Thymus (tissue), 14 donors: Measurements from ENCODE around the gene SLC26A3. TPM values are rescaled to one million over a fixed set of nuclear protein-coding genes. Genes with fewer than 3 reads are reported as not detected.
"Not testable (repeated sequence)": the region's sequence is repeated elsewhere in the genome, so short reads cannot be mapped to it uniquely, and the experiment has no call there.

ENCODE experiments used
- DNase-seq, 9 donors: peaks; one replicate each; pipeline ENCODE4 v3.0.0-alpha.2; 2013; ENCODE audit warnings: low spot score in 9 of 9, low read depth in 6 of 9, missing footprints in 1 of 9
- H3K27ac ChIP-seq, 2 donors: one replicate each; pipeline ENCODE4 v1.5.1; 2013; ENCODE audit warnings: control low read depth in 1 of 2, low read depth in 1 of 2, low read length in 1 of 2, mild to moderate bottlenecking in 1 of 2, moderate library complexity in 1 of 2
- H3K27me3 ChIP-seq, 2 donors: one replicate each; pipeline ENCODE4 v1.5.1; 2013; ENCODE audit warnings: low read length in 1 of 2; ENCODE audit not compliant: control insufficient read depth in 2 of 2, insufficient read depth in 1 of 2
- H3K36me3 ChIP-seq, 2 donors: one replicate each; pipeline ENCODE4 v1.5.1; 2013; ENCODE audit warnings: low read length in 1 of 2, mild to moderate bottlenecking in 1 of 2, moderate library complexity in 1 of 2; ENCODE audit not compliant: control insufficient read depth in 2 of 2, insufficient read depth in 2 of 2
- H3K4me1 ChIP-seq, 2 donors: one replicate each; pipeline ENCODE4 v1.5.1; 2013; ENCODE audit warnings: low read length in 2 of 2; ENCODE audit not compliant: control insufficient read depth in 2 of 2, insufficient read depth in 2 of 2
- H3K4me3 ChIP-seq, 2 donors: one replicate each; pipeline ENCODE4 v1.5.1; 2013; ENCODE audit warnings: low read length in 2 of 2, control low read depth in 1 of 2, mild to moderate bottlenecking in 1 of 2
- H3K9me3 ChIP-seq, 2 donors: one replicate each; pipeline ENCODE4 v1.5.1; 2013; ENCODE audit warnings: low read length in 1 of 2, mild to moderate bottlenecking in 1 of 2; ENCODE audit not compliant: control insufficient read depth in 2 of 2, insufficient read depth in 1 of 2
- WGBS: extraction: QIAGEN DNeasy Blood & Tissue Kit; methylation state at CpG from one replicate; pipeline ENCODE4 v1.1.7; 2013; 5-methylcytosine and 5-hydroxymethylcytosine counted together
- long read RNA-seq, 10 donors: transcript quantifications; one replicate each; lab custom pipeline, GENCODE V29; 2026
- polyA plus RNA-seq: library from polyadenylated mRNA; stranded (reverse); fragments of 200-250 nt; gene quantifications from one replicate; pipeline ENCODE4 v1.2.3, GENCODE V29; 2013
- total RNA-seq: library from RNA; stranded (reverse); fragments of 120-200 nt; gene quantifications from one replicate; pipeline ENCODE4 v1.2.4, GENCODE V29; 2013
- donor health status: healthy.

The SLC26A3 gene
- total RNA-seq (0.09 TPM), polyA plus RNA-seq (0.11 TPM)
- long read RNA-seq, donor 1: 0 reads
- long read RNA-seq, donor 2: 0 reads
- long read RNA-seq, donor 3: 0 reads
- long read RNA-seq, donor 4: 0 reads
- long read RNA-seq, donor 5: 0 reads
- long read RNA-seq, donor 6: 0 reads
- long read RNA-seq, donor 7: 0 reads
- long read RNA-seq, donor 8: 0 reads
- long read RNA-seq, donor 9: 0 reads
- long read RNA-seq, donor 10: 0 reads

- H3K27ac ChIP-seq: no peak within 1 kb of the TSS
- no peaks in the 10 kb centered on the region for H3K27me3 ChIP-seq
- no peak for DNase-seq
- no peaks in the 10 kb centered on the region for H3K36me3 ChIP-seq
- no peak within 1 kb of the TSS for H3K4me3 ChIP-seq
- WGBS: 94% methylated on average over 2 of the region's 2 CpGs
- no peaks in the 10 kb centered on the region for H3K9me3 ChIP-seq
- no peaks in the 10 kb centered on the region for H3K4me1 ChIP-seq
Measured at GRCh38 chr7:107803009-107803610, at the start of gene SLC26A3. SLC26A3 (minus strand) TSS chr7:107803223; CDS start chr7:107794509, 8,714 bp downstream.

- Histone ChIP-seq H3K27ac (no peak overlapping the region), H3K4me1 (no peaks in the 10 kb centered on the region), H3K9me3 (no peaks in the 10 kb centered on the region), H3K36me3 (no peaks in the 10 kb centered on the region), H3K27me3 (no peaks in the 10 kb centered on the region), H3K4me3 (no peak overlapping the region)
- no peak for DNase-seq
- 58% methylated on average over 1 of the region's 1 CpG for WGBS
Measured at GRCh38 chr7:107850643-107851042, 47.6 kb upstream of the SLC26A3 start.

- Histone ChIP-seq H3K4me3 (no peak overlapping the region), H3K27me3 (no peaks in the 10 kb centered on the region), H3K9me3 (no peaks in the 10 kb centered on the region), H3K4me1 (no peaks in the 10 kb centered on the region), H3K27ac (no peak overlapping the region), H3K36me3 (no peaks in the 10 kb centered on the region)
- WGBS: 87% methylated on average over 4 of the region's 4 CpGs
- no peak for DNase-seq
Measured at GRCh38 chr7:107850216-107850615, 47.2 kb upstream of the SLC26A3 start.

GRCh38 chr7:107848211-107848610, 45.2 kb upstream of the SLC26A3 start:
- not testable (repeated sequence) for H3K27ac ChIP-seq, H3K4me3 ChIP-seq, H3K27me3 ChIP-seq, DNase-seq, H3K4me1 ChIP-seq, H3K9me3 ChIP-seq, H3K36me3 ChIP-seq
- 97% methylated on average over 31 of the region's 31 CpGs for WGBS

- 95% methylated on average over 20 of the region's 20 CpGs for WGBS
- not testable (repeated sequence) for DNase-seq, H3K27ac ChIP-seq, H3K4me1 ChIP-seq, H3K27me3 ChIP-seq, H3K9me3 ChIP-seq, H3K4me3 ChIP-seq, H3K36me3 ChIP-seq
Measured at GRCh38 chr7:107847836-107848175, 44.8 kb upstream of the SLC26A3 start.

GRCh38 chr7:107847168-107847835, 44.3 kb upstream of the SLC26A3 start:
- H3K27ac ChIP-seq: no peak overlapping the region
- no peaks in the 10 kb centered on the region for H3K36me3 ChIP-seq
- DNase-seq: no peak
- no peaks in the 10 kb centered on the region for H3K9me3 ChIP-seq
- H3K4me3 ChIP-seq: no peak overlapping the region
- no peaks in the 10 kb centered on the region for H3K4me1 ChIP-seq
- H3K27me3 ChIP-seq: no peaks in the 10 kb centered on the region
- WGBS: 98% methylated on average over 17 of the region's 18 CpGs

GRCh38 chr7:107846324-107846723, 43.3 kb upstream of the SLC26A3 start:
- no peaks in the 10 kb centered on the region for H3K27me3 ChIP-seq
- DNase-seq: no peak
- H3K4me1 ChIP-seq: no peaks in the 10 kb centered on the region

GRCh38 chr7:107843184-107843583, 40.2 kb upstream of the SLC26A3 start:
- Histone ChIP-seq H3K27me3 (no peaks in the 10 kb centered on the region), H3K36me3 (no peaks in the 10 kb centered on the region), H3K27ac (no peak overlapping the region), H3K9me3 (no peaks in the 10 kb centered on the region), H3K4me3 (no peak overlapping the region), H3K4me1 (no peaks in the 10 kb centered on the region)
- no peak for DNase-seq
- 97% methylated on average over 16 of the region's 16 CpGs for WGBS

More at GRCh38 chr7:107846324-107846723, 43.3 kb upstream of the SLC26A3 start:
- no peaks in the 10 kb centered on the region for H3K36me3 ChIP-seq
- H3K27ac ChIP-seq: no peak overlapping the region
- H3K9me3 ChIP-seq: no peaks in the 10 kb centered on the region
- H3K4me3 ChIP-seq: no peak overlapping the region

- no peaks in the 10 kb centered on the region for H3K9me3 ChIP-seq
- no peaks in the 10 kb centered on the region for H3K36me3 ChIP-seq
- no peak overlapping the region for H3K4me3 ChIP-seq
- WGBS: 96% methylated on average over 3 of the region's 3 CpGs
- no peak overlapping the region for H3K27ac ChIP-seq
- no peaks in the 10 kb centered on the region for H3K4me1 ChIP-seq
- no peak for DNase-seq
- no peaks in the 10 kb centered on the region for H3K27me3 ChIP-seq
Measured at GRCh38 chr7:107842213-107842612, 39.2 kb upstream of the SLC26A3 start.
